ENCODE results near the gene ZNF619. TPM values are rescaled to one million over a fixed set of nuclear protein-coding genes. Genes with fewer than 3 reads are reported as not detected.

ZNF619 gene
- total and polyA plus RNA-seq, 2 of the 4 experiments (the other 2 are of a cell fraction), result 2.0 to 4.8 TPM

GRCh38 chr3:40456940-40457823 is 19.7 kb upstream of the ZNF619 start, which contains the start of gene RPL14:
RPL14 (plus strand) TSS chr3:40457339; CDS start chr3:40457472, 133 bp downstream.
- DNase-seq (peak; percentile 96), ATAC-seq (ENCODE audit: low read depth) (peak; percentile 87)
- Histone ChIP-seq H3K27me3 (ENCODE audit: control insufficient read depth, insufficient read depth, low read length) (no peaks in the 10 kb centered on the region), H3K79me1 (ENCODE audit: low read depth in 1 of 2, low read length in 2 of 2) (peaks cover 14 to 32% of the 10 kb centered on the region in 2 experiments), H2AK9ac (replicated peaks; ENCODE audit: low read depth, low read length, poor library complexity) (peak within 1 kb of the TSS; percentile 57), H2AK5ac (ENCODE audit: low read depth, low read length) (peak within 1 kb of the TSS; percentile 76), H4K20me1 (ENCODE audit: insufficient read depth, low read length) (peaks cover 24% of the 10 kb centered on the region), H3K9ac (ENCODE audit: low read depth, low read length) (peak within 1 kb of the TSS; percentile 97), H3K18ac (ENCODE audit: low read depth, low read length) (peak within 1 kb of the TSS; percentile 67; the same call in 1 of the 2 replicates), H3K23ac (ENCODE audit: low read depth, low read length) (peak within 1 kb of the TSS; percentile 82; the same call in 1 of the 2 replicates), H2BK5ac (ENCODE audit: low read depth, low read length, poor library complexity, severe bottlenecking) (peak within 1 kb of the TSS; percentile 69), H3K9me1 (ENCODE audit: insufficient read depth, low read length) (no peaks in the 10 kb centered on the region; the same call in 1 of the 2 replicates), H3K56ac (ENCODE audit: extremely low read depth, insufficient read depth, low read length) (peak within 1 kb of the TSS; percentile 96), H3K27ac (ENCODE audit: insufficient read depth, low read length) (peak within 1 kb of the TSS; percentile 85), H3K36me3 (ENCODE audit: control insufficient read depth, insufficient read depth, low read length) (peaks cover 23% of the 10 kb centered on the region), H3K4ac (ENCODE audit: low read depth, low read length) (peak within 1 kb of the TSS; percentile 75), H3K4me3 (ENCODE audit: insufficient read depth, low read depth, low read length) (peak within 1 kb of the TSS; percentile 97), H2BK15ac (ENCODE audit: low read depth, low read length) (no peak within 1 kb of the TSS), H3K14ac (replicated peaks; ENCODE audit: low read depth, low read length) (peak within 1 kb of the TSS; percentile 96), H2BK120ac (ENCODE audit: low read depth, low read length) (no peak within 1 kb of the TSS), H3K9me3 (ENCODE audit: control insufficient read depth, insufficient read depth, low read length) (no peaks in the 10 kb centered on the region), H2AFZ (replicated peaks; ENCODE audit: low read length, poor library complexity) (peak within 1 kb of the TSS; percentile 91), H4K8ac (ENCODE audit: low read depth in 2 of 2, low read length in 2 of 2) (peak within 1 kb of the TSS; percentile 80 to 100), H3K4me1 (ENCODE audit: control insufficient read depth, insufficient read depth, low read length) (no peaks in the 10 kb centered on the region), H3K4me2 (ENCODE audit: low read depth, low read length) (peak within 1 kb of the TSS; percentile 99), H2BK20ac (ENCODE audit: low read depth, low read length) (no peak within 1 kb of the TSS), H4K5ac (ENCODE audit: low read depth, low read length) (peak within 1 kb of the TSS; percentile 88), H4K91ac (ENCODE audit: insufficient read depth, low read depth, low read length) (peak within 1 kb of the TSS; percentile 35)
- intact Hi-C loops (cut with micrococcal nuclease), result no loop called here
- CTCF ChIA-PET, result no interaction called here
- POLR2A ChIA-PET (ENCODE audit: unreplicated experiment), result interaction anchor here (0.5 kb wide), 1 partner anchor 15 kb away, joined by 3 read pairs; no protein-coding TSS in a partner anchor
- TF ChIP-seq MXI1 (IDR thresholded peaks at IDR 0.05; ENCODE audit: borderline replicate concordance, low read depth, low read length) (peak; percentile 97), USF2 (IDR thresholded peaks at IDR 0.05; ENCODE audit: low read depth, low read length) (peak; percentile 50; the same call in 1 of the 2 replicates), RAD21 (IDR thresholded peaks at IDR 0.05; ENCODE audit: low read length) (no peak), POLR2A (IDR thresholded peaks at IDR 0.05; ENCODE audit: low read depth, low read length) (peak; percentile 97), BHLHE40 (IDR thresholded peaks at IDR 0.05; ENCODE audit: low read depth, low read length) (peak; percentile 67; the same call in 1 of the 2 replicates)
- WGBS, 2 experiments (ENCODE audit: extremely low coverage in 2 of 2, insufficient read length in 1 of 2), result 0% methylated on average over 17 of the region's 79 CpGs; no CpG with 5 or more reads in 1 of the 2 experiments
- in situ Hi-C loops (cut with MboI; ENCODE audit: low sequenced_read_pairs), result no loop called here
- dilution Hi-C loops (cut with HindIII; ENCODE audit: low sequenced_read_pairs, unreplicated experiment), result no loop called here
- no TSS peak for BruUV-seq (replicated peaks)
